Measurements from ENCODE around the gene ZBTB38.

Gene ZBTB38

DNA sequence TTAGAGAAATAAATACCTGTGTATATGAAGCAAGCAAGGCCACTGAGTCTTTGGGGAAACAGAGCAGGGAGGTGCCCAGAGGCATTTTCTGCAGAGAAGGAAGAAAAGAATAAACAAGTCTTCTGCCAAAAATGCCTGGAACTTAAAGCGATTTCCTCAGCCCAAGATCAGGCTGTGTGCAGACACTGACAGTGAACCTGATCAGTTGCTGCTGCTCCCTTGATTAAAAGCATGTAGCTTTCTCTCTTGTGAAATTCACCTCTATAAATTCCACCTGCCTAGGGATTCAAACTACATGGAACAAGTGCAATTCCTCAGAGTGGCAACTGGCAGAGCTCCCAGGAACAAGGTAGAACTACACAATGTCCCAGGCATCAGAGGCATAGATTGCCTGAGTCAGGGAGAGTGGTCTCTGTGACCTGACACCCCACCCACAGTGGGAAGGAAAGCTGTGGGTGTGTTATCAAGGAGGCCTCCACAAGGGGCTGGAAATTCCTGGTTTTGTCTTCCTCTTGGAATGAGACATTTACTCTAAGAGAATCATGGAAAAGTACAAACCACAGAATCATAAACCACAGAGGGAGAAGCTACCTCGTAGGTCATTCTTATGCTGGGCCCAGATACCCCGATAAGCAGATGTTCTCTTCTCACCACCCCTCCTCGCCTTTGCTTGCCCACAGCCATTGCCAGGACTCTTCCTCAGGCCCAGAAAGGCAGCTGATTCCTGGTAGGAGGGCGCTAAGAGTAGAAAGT is 1.8 kb upstream of the ZBTB38 start:
- peak; percentile 36 for DNase-seq (ENCODE audit: low spot score)

DNA sequence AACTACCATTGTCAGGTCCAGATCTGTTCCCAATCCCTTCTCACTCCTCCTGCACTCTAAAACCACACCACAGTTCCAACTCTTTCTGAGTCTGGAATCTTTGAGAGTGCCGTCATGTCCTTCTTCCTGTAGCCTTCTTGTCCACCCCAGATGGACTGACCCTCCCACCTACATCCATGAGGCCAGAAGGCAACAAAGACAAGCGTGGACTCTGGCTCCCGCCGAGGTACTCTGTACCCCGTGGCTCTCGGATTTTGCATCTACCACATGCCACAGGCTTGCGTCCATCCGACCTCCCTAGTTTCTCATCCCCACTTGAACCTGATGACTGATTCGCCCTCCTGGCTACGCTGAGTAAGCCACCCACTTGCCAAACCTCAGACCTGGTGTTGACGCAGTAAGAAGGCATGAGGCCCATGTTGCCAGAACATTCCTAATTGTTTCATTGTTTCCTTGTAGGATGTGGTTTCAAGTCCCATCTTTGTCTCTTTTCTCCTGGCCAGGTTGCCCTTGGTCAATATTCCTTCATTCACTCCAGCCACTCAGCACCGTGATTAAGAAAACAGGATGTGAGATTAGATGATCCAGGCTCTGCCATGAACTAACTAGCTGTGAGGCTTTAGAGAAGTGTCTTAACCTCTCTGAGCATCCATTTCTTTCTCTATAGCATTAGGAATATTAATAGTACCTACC is 1.1 kb upstream of the ZBTB38 start:
- DNase-seq (ENCODE audit: low spot score): peak; percentile 22

DNA sequence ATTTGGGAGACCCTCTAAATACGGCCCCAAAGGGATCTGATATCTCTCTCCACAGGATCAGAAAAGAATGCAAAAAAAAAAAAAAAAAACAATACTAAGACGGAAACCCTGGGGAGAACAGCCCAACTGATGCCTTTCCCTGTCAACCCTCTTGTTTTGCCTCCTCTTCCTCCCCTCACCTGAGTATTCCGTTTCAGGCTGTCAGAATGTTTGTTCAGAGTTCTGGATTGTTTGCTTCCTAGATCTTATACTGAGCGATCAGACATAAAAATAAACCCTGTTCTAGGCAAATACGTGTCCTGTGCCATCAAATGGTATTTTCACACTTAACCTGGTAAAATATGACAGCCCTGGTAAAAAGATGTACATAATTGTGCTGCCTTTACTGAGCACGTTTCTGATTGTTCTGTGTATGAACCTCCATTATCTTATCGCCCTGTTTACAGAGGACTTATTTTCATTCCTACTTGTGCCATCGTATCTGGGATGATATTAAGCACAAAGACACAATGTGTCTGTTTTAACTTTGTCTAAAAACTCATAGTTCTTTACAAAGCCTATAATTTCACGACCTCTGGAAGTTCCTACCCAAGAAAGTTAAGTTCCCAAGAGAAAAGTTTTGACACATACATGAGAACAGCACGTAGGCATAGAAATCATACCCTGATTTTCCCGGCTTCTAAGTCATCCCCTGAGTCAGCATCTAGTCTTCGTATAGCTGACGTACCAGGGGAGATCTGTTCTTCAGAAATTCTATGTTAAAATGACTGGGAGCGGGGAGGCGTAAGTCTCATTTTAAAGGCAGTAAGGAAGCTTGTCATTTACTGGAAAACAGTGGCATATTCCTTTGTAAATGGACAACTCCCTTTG is 856 bp downstream of the ZBTB38 start:
- DNase-seq (ENCODE audit: low spot score): peak; percentile 47

DNA sequence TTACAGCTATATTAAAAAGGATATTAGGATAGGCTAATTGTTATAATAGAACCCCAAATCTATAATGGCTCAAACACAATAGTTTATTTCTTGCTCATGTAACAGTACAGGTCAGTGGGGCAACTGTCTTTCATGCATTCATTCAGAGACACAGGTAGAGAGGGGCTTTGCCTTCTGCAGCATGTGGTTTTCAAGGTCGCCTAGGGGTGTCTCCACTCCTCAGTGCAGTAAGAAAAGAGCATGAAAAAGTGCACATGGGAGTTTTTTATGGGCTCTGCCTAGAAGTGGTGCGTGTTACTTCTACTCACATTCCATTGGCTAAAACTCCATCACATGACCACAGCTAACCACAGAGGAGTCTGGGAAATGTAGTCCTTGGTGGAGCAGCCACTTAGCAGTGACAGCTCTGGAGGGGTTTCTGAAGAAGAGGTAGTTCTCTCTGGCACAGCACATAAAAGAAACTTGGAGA is 1.8 kb downstream of the ZBTB38 start:
- peak; percentile 94 for DNase-seq (ENCODE audit: low spot score)

DNA sequence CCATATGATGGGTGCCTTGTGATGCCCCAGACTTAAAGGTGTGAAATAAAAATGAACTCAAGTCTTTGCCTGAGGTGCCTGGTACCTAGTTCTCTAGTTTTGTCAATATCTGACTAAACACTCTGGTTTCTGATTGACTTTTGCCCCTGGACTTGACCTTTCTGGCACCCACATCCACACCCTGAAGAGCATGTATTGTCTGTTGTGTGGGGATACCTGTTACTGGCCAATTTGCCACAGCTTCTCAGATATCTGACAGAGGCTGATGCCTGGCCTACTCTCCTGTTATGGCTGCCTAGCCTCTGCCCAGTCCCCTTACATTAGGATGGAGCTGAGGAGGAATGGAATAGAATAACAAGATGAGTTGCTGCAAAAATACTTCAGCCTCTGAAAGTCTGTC is 3.6 kb downstream of the ZBTB38 start:
- no peak for DNase-seq (ENCODE audit: low spot score)

DNA sequence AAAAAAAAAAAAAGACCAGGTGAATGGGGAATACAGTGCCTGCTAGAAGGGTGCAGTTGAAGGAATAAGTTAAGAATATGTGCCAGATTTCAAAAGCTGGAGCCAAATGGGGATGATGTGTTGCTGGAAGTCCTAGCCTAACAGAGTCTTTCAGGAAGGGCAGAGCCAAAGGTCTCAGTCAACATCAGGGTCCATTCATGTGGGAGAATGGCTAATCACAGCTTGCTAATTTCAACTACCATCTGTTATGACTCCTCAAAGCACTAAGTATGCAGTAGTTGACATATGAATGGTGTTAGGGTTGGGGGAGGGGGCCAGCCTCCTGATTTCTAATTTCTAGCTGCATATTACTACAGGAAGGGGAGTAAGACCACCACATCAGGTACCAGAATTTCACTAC is 4.4 kb downstream of the ZBTB38 start:
- no peak for DNase-seq (ENCODE audit: low spot score)

DNA sequence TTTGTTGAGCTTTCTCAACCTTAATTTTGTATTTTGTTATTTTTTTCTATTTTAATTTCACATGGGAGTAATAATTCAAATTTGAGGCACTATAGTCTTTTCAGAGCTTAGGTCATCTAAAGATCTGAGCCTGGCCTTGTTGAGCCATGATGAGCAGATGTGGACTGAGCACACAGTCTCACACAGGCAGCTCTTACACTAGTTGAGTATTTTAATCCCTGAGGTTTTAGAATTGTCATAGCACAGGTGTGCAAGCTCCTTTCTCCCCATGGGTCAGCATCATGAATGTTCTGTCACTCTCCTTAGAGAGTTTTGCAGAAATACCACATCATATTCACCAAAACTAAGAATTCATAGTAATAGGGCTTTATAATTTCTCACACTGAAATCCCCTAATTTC is 4.9 kb downstream of the ZBTB38 start:
- DNase-seq (ENCODE audit: low spot score): no peak

DNA sequence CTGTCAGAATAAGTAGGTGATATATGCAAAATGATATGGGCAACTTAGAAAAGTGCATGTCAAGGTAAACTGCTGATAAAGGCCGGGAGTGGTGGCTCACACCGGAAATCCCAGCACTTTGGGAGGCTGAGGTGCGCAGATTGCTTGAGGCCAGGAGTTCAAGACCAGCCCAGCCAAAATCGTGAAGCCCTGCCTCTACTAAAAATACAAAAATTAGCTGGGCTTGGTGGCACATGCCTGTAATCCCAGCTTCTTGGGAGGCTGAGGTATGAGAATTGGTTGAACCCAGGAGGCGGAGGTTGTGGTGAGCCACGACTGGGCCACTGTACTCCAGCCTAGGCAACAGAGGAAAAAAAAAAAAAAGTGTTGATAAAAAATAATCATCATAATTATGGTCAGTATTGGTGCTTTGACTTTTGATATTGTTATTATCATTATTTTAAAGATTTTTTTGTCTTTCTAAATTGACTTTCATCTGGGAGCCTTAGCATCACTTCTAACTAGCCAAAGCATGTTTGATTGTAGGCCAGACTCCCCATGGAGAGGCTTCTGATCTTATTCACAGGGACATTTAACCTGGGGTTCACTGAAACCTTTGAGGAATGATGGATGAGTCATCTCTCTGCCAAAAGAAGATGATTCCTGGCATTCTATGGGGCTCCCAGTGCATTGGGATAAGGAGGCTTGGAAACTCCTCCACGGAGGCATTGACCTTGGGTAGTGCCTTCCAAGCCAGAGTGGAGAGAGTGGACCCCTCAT is 5.6 kb downstream of the ZBTB38 start:
- DNase-seq (ENCODE audit: low spot score): no peak

DNA sequence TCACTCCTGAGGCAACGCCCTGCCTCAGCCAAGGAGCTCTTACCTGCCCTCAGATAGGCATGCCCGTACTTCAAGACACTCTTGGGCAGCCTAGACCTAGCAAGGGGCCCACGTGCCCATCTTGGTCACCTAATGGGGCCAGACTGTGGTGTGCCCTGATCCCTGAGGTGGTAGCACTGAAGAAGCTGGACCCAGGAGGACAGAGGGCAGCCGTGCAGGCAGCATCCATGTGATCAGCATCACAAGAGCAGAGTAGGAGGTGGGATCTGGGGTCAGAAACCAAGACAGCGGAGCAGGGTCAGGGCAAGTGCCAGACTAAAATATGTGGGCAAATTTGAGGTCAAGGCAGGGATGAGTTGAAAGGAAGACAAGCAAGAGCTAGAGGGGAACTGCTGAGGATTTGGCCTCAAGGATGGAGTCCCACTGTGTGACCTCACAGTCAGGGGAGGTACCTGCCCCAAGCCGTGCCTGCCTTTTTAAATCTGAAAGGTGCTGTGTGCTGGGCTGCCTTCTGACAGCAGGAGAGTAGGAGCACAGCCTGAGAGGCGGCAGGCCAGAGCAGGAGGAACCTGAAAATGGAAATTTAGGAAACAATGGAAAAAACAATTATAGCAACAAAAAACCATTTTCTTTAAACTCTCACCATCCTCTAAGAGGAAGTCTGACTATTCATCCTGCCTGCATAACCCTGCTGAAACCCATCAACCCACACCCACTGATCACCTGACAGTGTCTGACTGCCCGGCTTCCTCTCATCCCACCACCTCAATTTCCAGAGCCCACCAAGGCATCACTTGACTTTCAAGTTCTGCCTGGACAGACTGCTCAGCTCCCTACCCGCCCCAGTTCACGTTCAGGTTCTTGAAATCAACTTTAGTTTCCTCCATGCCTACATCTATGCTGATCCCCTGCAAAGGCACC is 7.3 kb downstream of the ZBTB38 start:
- no peak for DNase-seq (ENCODE audit: low spot score)

DNA sequence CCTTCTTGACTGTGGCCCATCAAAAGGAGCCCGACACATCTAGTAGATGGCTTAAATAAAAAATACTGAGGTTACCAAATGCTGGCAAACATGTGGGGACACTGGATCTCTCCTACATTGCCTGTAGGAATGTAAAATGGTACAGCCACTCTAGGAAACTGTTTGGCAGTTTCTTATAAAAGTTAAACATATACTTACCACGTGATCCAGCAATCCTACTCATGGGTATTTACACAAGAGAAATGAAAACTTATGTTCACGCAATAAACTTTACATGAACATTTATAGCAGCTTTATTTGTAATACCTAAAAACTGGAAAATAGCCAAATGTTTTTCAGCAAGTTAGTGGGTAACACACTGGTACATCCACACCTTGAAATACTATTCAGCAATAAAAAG is 9.1 kb downstream of the ZBTB38 start:
- no peak for DNase-seq (ENCODE audit: low spot score)

DNA sequence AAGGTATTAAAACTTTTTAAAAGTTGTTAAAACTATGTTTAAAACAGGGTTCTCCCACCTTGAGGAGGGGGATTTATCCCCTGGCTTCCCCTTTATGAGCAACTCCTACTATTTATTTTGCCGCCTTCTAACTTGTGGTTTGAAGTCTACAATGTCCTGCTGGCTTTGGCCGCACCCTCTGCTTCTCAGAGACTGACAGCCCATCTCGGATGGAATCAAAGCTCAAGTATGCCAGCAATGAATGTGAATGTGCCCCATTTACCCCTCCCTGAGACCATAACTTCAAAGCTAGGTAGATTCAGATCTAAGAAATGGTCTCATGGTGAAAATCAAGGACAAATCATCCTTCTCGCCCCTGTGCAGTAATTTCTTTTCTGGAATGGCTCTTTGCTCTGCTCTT is 10.3 kb downstream of the ZBTB38 start:
- no peak for DNase-seq (ENCODE audit: low spot score)

DNA sequence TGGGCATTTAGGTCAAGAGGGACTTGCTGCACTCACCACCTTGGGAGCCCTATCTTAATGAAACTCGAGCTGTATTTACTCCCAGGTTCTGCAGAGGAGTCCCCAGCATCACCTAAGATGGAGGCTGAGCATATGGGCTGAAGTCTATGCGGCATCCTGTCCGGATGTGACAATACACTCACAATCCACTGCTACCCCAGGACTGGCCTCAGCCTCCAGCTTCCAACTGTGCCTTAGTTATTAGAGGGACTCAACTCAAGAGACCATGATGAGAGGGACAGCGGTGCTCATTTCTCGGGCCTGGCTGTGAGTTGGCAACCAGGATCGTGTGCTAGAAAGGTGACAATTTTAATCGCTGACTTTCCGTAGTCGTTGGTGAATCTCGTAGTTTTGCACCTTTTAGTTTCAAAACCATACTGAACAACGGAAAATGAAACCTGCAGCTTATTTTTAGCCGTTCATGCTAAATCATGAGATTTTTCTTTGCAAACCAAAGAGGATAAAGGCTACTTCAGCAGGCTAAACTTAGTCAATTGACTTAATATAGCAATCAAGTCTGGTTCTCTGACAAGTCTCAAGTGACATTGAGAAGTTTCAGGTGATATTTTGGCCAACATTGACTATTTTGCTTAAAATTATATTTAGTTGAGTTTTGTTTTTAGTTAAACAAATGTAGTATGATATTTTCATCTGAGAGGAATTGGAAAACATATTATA is 11.1 kb downstream of the ZBTB38 start:
- DNase-seq (ENCODE audit: low spot score): no peak

DNA sequence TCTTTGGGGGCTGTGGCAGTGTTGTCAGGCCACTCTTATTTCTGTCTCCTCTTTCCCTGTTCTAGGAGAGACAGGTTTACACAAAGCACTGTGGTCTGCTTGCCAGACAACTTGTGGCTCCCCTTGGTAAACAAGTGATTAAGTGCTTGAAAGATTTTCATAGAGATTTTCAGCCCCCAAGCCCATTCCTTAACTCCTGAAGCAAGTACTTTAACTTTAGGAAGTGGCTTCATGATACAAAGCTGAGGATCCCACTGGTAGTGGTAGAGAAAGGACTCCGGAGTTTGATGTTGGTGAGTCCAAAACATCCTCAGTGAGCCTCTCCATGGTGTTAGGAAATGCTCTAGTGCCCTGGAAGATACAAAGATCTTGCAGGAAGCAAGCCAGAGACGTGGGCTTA is 12.0 kb downstream of the ZBTB38 start:
- DNase-seq (ENCODE audit: low spot score): no peak

DNA sequence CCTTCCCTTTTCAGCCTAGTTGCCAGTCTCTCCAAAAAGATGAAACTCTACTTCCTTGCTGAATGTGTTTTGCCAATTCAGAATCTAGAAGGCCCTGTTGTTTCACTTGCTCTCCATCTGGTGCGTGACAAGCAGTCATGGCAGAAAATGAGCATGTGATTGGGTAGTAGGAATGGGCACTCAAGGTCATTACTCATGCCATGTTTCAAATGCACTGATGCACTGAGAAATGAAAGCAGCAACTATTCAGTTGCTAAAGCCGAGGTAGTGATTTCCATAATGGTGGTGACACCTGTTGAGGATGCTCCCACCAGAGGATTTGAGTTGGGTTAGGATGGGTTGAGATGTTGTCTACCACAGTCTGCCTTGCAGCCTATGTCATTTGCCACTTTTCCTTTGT is 12.7 kb downstream of the ZBTB38 start:
- DNase-seq (ENCODE audit: low spot score): peak; percentile 53

DNA sequence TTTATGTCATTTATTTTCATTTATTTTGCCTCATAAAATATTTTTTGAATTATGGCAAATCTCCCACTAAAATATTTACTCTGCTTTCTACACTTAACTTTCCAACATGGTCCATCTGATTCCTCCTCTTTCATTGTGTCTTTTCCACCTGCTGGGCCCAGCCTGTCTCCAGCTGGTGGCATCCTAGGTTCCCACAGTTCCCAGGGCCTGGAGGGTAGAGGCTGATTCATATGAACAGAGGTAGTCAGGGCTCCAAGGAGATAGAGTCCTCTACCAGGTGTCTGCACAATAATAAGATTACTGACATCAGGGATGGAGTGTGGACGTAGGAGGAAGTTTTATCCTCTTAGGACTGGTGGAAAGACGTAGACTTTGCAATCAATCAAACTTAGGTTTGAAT is 14.3 kb downstream of the ZBTB38 start:
- DNase-seq (ENCODE audit: low spot score): no peak

DNA sequence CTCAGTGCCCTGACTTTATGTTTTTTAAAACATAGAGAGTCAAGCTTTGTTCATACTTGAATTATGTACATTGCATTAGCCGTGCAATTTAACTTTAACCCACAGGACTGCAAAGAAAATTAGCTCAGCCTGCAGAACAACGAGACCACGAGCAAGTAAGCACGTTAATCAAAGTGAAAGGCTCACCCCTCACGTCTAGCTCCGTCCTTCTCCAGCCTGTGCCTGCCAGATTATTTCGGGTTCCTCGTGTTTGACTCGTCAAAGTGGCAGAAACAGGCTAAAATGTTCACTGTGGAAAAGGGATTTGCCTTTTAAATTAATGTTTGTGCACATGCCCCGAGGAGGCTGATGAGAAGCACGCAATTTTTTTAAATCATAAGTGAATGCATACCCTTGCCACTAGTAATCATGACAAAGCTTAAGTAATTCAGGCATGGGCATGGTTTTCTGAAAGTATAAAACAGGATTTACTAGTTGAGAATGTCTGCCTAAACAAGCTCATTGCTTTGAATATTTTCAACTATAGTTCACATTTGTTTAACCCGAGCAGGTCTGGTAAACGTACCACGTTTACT is 15.3 kb downstream of the ZBTB38 start:
- DNase-seq (ENCODE audit: low spot score): peak; percentile 51

DNA sequence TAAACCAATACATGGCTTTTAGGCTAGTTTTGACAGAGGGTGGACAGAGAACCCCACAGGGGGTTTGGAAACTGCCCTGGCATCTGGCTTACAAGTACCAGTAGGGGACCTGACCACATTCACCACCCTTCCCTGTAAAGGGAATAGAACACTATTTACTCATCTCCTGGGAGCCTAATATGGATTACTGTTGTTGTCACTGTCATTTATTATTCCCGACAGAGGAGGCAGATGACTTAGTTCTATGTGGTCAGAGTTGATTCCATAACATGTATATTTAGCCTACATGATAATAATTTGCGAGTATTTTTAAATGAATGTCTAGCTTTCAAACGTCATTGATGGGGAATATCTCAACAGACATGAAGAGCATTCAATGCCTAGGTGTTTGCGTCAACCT is 15.9 kb downstream of the ZBTB38 start:
- peak; percentile 30 for DNase-seq (ENCODE audit: low spot score)

DNA sequence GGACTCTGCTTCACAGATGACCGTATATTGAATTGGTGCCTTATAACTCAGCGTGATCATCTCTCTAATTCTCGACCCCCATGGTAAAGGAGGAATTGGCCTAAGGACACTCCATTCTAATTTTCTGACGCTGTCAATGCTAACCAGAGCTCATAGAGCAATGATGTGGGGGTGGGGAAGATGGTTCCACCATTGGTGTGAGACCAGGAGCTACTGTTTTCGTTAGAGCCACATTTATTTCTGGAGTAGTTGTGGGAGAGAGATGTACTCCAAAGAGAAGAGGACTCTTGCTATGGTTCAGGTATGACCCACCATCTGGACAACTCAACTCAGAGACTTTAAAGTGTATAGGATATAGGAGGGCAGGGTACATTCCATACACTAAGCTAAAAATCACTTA is 16.3 kb downstream of the ZBTB38 start:
- peak; percentile 42 for DNase-seq (ENCODE audit: low spot score)

DNA sequence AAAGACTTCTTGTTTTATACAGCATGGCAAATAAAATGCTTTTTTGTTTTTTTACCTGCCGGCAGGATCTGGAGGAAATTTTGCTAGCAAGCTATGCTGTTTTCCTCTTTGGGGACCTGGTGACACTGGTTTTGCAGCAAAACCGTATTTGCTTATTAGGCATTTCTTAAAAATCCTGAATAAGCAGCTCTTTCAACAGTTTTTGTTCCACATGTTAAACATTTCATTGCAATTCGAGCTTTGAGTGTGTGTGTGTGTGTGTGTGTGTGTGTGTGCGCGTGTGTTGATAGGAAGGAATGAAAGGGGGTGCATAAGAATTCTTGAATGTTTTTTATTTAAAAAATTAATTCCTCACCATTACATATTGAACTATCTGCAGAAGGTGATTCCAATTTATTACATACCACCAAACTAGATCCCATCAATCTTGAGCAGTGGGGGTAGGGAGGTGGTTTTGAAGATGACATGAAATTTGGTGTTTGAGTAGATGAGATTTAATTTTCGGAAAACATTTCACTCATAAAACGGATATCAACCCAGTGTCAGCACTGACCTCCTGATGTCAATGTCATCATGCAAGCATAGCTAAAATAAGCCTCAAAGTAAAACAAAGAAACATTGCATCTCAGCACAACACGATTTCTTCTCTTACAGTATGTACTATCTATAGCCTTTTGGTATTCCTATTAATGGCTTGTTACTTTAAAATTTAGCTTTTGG is 17.3 kb downstream of the ZBTB38 start:
- DNase-seq (ENCODE audit: low spot score): peak; percentile 61
